GM12878 (cell line): ENCODE data around the gene ATP2A3. TPM values are rescaled to one million over a fixed set of nuclear protein-coding genes. Genes with fewer than 3 reads are reported as not detected.

Experiments used
- ATAC-seq: fragments of 200-7000 bp; cut with Tn5 transposase; 3 replicates; pipeline ENCODE4 v1.9.1; 2020; ENCODE audit warnings: mild to moderate bottlenecking, moderate library complexity
- BruUV-seq: library from RNA; stranded (reverse); fragments of 400-500 nt; replicated peaks from 2 replicates; lab custom pipeline; 2021; lab: Mats Ljungman, UMichigan
- CTCF ChIA-PET: fragments of 300-600 bp; sonication (Branson Sonifier 250); formaldehyde crosslinking; extraction: SDS; loops from one replicate; lab custom pipeline; 2021; ENCODE audit warnings: inconsistent platforms; lab: Yijun Ruan, JAX
- POLR2A ChIA-PET: fragments of 350-600 bp; formaldehyde crosslinking; extraction: SDS; loops from one replicate; lab custom pipeline; 2021; ENCODE audit warnings: inconsistent platforms; lab: Charles Lee
- RAD21 ChIA-PET: fragments of 300-600 bp; sonication (Branson Sonifier 250); formaldehyde crosslinking; loops from one replicate; lab custom pipeline; 2023; ENCODE audit warnings: antibody characterized with exemption; ENCODE audit not compliant: unreplicated experiment; lab: Charles Lee
- SMC1A ChIA-PET: fragments of 300-600 bp; sonication (Branson Sonifier 250); formaldehyde crosslinking; loops from one replicate; lab custom pipeline; 2023; ENCODE audit not compliant: unreplicated experiment, uncharacterized antibody; lab: Charles Lee
- DNase-seq: peaks from one replicate; pipeline ENCODE4 v3.0.0-alpha.2; 2011; ENCODE audit warnings: low read depth, low spot score
- FAIRE-seq: peaks from 3 replicates; lab custom pipeline; 2011; peaks lifted over from hg19 to GRCh38; lab: Jason Lieb, UNC
- H2AFZ ChIP-seq: 2 replicates; pipeline ENCODE4 v1.6.0; 2011; ENCODE audit warnings: low read depth, low read length, control low read depth; ENCODE audit not compliant: control insufficient read depth
- H3K27ac ChIP-seq: 2 replicates; pipeline ENCODE4 v1.5.1; 2011; ENCODE audit warnings: control low read depth; ENCODE audit not compliant: control insufficient read depth, insufficient read depth
- H3K27me3 ChIP-seq, 2 experiments: replicated peaks in 1 of 2; 2 replicates each; pipeline versions ENCODE4 v1.6.0 to v1.6.1; 2011; ENCODE audit warnings: low read length in 1 of 2; ENCODE audit not compliant: control insufficient read depth in 2 of 2, insufficient read depth in 2 of 2
- H3K36me3 ChIP-seq, 2 experiments: 2 replicates each; pipeline ENCODE4 v1.5.1; 2011; ENCODE audit warnings: low read length in 1 of 2; ENCODE audit not compliant: control insufficient read depth in 2 of 2, insufficient read depth in 2 of 2
- H3K4me1 ChIP-seq: 2 replicates; pipeline ENCODE4 v1.6.1; 2011; ENCODE audit warnings: mild to moderate bottlenecking, low read length, moderate library complexity, mixed read lengths; ENCODE audit not compliant: control insufficient read depth, insufficient read depth
- H3K4me2 ChIP-seq: 2 replicates; pipeline ENCODE4 v1.6.0; 2011; ENCODE audit warnings: control low read depth; ENCODE audit not compliant: control insufficient read depth, insufficient read depth
- H3K4me3 ChIP-seq: fragments of 200-600 bp; sonication (generic); 2 replicates; pipeline ENCODE4 v1.5.1; 2016
- H3K79me2 ChIP-seq: 2 replicates; pipeline ENCODE4 v1.6.0; 2011; ENCODE audit warnings: low read length; ENCODE audit not compliant: control insufficient read depth, insufficient read depth
- H3K9ac ChIP-seq: 2 replicates; pipeline ENCODE4 v1.8.0; 2011; ENCODE audit warnings: low read length, control low read depth, mixed read lengths; ENCODE audit not compliant: control insufficient read depth, insufficient read depth
- H3K9me3 ChIP-seq: replicated peaks from 3 replicates; pipeline ENCODE4 v1.5.1; 2011; ENCODE audit warnings: mild to moderate bottlenecking, low read length; ENCODE audit not compliant: control insufficient read depth, insufficient read depth
- H4K20me1 ChIP-seq: 2 replicates; pipeline ENCODE4 v1.6.0; 2011; ENCODE audit not compliant: control insufficient read depth, insufficient read depth
- BHLHE40 ChIP-seq, 2 experiments: fragments of 450-650 bp in 1 of 2; IDR thresholded peaks; 2 replicates each; pipeline ENCODE4 v1.6.1; 2011 to 2017; ENCODE audit warnings: low read depth in 2 of 2, borderline replicate concordance in 1 of 2, improper control_type of control experiment in 1 of 2, low read length in 1 of 2, mild to moderate bottlenecking in 1 of 2
- EED ChIP-seq: sonication (generic); IDR thresholded peaks from 2 replicates; pipeline ENCODE4 v1.6.1; 2016; ENCODE audit warnings: antibody characterized with exemption, low read depth
- IKZF1 ChIP-seq: fragments of 450-650 bp; conservative IDR thresholded peaks from 2 replicates; pipeline ENCODE4 v1.6.1; 2017; ENCODE audit warnings: antibody characterized with exemption, mild to moderate bottlenecking
- JUND ChIP-seq: IDR thresholded peaks from 2 replicates; pipeline ENCODE4 v1.6.1; 2012; ENCODE audit warnings: low read depth, mild to moderate bottlenecking, low read length, improper control_type of control experiment, moderate library complexity
- MEF2B ChIP-seq: fragments of 450-650 bp; IDR thresholded peaks from 2 replicates; pipeline ENCODE4 v1.6.1; 2018; ENCODE audit warnings: mild to moderate bottlenecking, moderate library complexity; ENCODE audit not compliant: partially characterized antibody, poor library complexity, severe bottlenecking
- NFXL1 ChIP-seq: fragments of 450-650 bp; IDR thresholded peaks from 2 replicates; pipeline ENCODE4 v1.6.1; 2017; ENCODE audit warnings: antibody characterized with exemption, mild to moderate bottlenecking, borderline replicate concordance
- PAX8 ChIP-seq: fragments of 450-650 bp; IDR thresholded peaks from 2 replicates; pipeline ENCODE4 v1.6.1; 2017; ENCODE audit warnings: mild to moderate bottlenecking, moderate library complexity
- RUNX3 ChIP-seq: IDR thresholded peaks from 2 replicates; pipeline ENCODE4 v1.6.1; 2012; ENCODE audit warnings: low read length, inconsistent platforms
- SMARCA5 ChIP-seq: fragments of 450-650 bp; IDR thresholded peaks from 2 replicates; pipeline ENCODE4 v1.6.1; 2017; ENCODE audit warnings: mild to moderate bottlenecking
- SUPT20H ChIP-seq: IDR thresholded peaks from 2 replicates; pipeline ENCODE4 v1.6.1; 2011; ENCODE audit warnings: low read depth, mild to moderate bottlenecking, low read length, moderate library complexity, borderline replicate concordance; ENCODE audit not compliant: control insufficient read depth
- TAF1 ChIP-seq: IDR thresholded peaks from 2 replicates; pipeline ENCODE4 v1.6.1; 2011; ENCODE audit warnings: mild to moderate bottlenecking, low read depth, low read length, borderline replicate concordance
- TCF12 ChIP-seq: IDR thresholded peaks from 2 replicates; pipeline ENCODE4 v1.6.1; 2011; ENCODE audit warnings: low read depth, mild to moderate bottlenecking, low read length
- WGBS: methylation state at CpG from one replicate; pipeline ENCODE4 v1.1.6; 2016; ENCODE audit warnings: low lambda C conversion rate; ENCODE audit not compliant: insufficient replicate concordance, insufficient coverage; ENCODE audit errors: missing lambda C conversion rate; 5-methylcytosine and 5-hydroxymethylcytosine counted together
- in situ Hi-C: fragments of 300-500 bp; cut with MboI; formaldehyde crosslinking; loops from 9 replicates; pipeline ENCODE4 v1.14.3; 2018; ENCODE audit warnings: mixed read lengths
- intact Hi-C: fragments of 100-400 bp; cut with micrococcal nuclease; formaldehyde crosslinking; loops from one replicate; pipeline ENCODE4 v1.14.2; 2022; ENCODE audit not compliant: unreplicated experiment
- polyA plus RNA-seq, 11 experiments: library from polyadenylated mRNA; depleted of rRNA in 4 of 11; unstranded in 6 of 11; stranded (reverse) in 5 of 11; fragments of >200 nt; fragmentation: Nextera tagmentation in 4 of 11; fragmentation: Illumina TruSeq in 1 of 11; extraction: Ambion mirVana in 4 of 11; extraction: Trizol in 1 of 11; gene quantifications; 1 replicate in 1 of 11; 2 replicates in 10 of 11; pipeline versions ENCODE4 v1.2.1 to v1.2.3, GENCODE V29; 2011 to 2016; ENCODE audit warnings: inconsistent platforms in 2 of 11, missing spikeins in 2 of 11, low read depth in 1 of 11
- total RNA-seq, 4 experiments: library from RNA; depleted of rRNA in 3 of 4; stranded (reverse); fragments of >200 nt in 3 of 4; fragmentation: Illumina TruSeq in 1 of 4; extraction: Trizol in 1 of 4; gene quantifications; 2 replicates each; pipeline versions ENCODE4 v1.2.1 to v1.2.3, GENCODE V29; 2013 to 2021

The ATP2A3 gene
- total and polyA plus RNA-seq, 10 of the 15 experiments (the other 5 are each of a cell fraction or from before 2014, with no cell fraction given): 1.0 to 99.2 (median 37.9) TPM

DNA sequence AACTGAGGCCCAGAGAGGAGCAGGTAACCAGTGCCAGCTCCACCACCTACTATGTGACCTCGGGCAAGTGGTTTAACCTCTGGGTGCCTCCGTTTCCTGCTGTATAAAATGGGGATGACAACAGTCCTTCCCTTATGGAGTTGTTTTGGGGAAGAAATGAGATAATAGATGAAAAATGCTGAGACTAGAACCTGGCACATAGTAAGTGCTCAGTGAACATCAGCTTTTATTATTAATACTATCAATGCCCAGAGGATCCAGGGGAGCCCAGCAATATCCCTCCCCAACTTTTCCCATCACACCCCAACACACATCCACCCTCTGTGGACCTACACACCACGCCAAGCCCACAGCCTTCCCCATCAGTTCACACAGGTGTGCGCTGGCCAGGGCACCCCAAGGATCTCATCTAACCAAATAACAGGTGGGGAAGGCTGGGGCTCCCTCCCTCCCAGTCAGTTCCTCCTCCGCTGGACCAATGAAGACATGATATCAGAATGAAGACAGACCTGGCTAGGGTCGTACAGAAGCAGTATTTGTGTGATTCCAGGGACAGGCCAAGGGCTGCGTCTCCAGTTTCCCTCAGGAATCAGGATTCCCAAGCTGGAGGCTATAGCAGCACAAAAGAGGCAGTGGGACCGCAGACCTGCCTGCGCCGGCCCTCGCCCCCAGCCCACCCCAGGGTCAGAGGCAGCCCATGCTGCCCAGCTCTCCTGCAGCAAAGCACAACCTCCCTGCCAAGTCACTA is 1.8 kb downstream of the ATP2A3 start:
- in situ Hi-C loops (no loop called here), intact Hi-C loops (loop anchor here (2.0 to 5.0 kb wide), 3 partner anchors 40 to 112 kb away; no protein-coding TSS in a partner anchor)
- no peak for DNase-seq
- ChIA-PET RAD21 (interaction anchor here (0.7 to 4.3 kb wide), 4 partner anchors 49 to 117 kb away, joined by 3 to 26 read pairs (median 4); no protein-coding TSS in a partner anchor), SMC1A (interaction anchor here (0.7 to 3.3 kb wide), 5 partner anchors 16 to 49 kb away, joined by 3 to 20 read pairs (median 5); partner anchors contain the start of gene P2RX1), POLR2A (interaction anchor here (1.1 to 2.3 kb wide), 5 partner anchors 31 to 112 kb away, joined by 3 to 7 read pairs (median 3); partner anchors contain the start of gene P2RX1), CTCF (interaction anchor here (1.2 to 3.6 kb wide), 10 partner anchors 9 to 225 kb away, joined by 3 to 39 read pairs (median 4); partner anchors contain the start of gene P2RX1)
- no peaks in the 10 kb centered on the region for H3K27me3 ChIP-seq
- peak overlapping the region; percentile 97 for H3K4me2 ChIP-seq
- no peak for FAIRE-seq
- peak overlapping the region; percentile 67 for H3K27ac ChIP-seq
- H3K79me2 ChIP-seq: peaks cover 46% of the 10 kb centered on the region
- TF ChIP-seq JUND (no peak), SUPT20H (no peak)
- WGBS: 11% methylated on average over 11 of the region's 11 CpGs
- no peak overlapping the region for H2AFZ ChIP-seq
- H3K9ac ChIP-seq: peak overlapping the region; percentile 74
- H4K20me1 ChIP-seq: no peaks in the 10 kb centered on the region; the same call in 1 of the 2 replicates
- peaks cover 1 to 9% of the 10 kb centered on the region in 2 experiments; a peak in 2 of 4 replicates for H3K36me3 ChIP-seq
- BruUV-seq: no TSS peak
- H3K4me3 ChIP-seq: peak overlapping the region; percentile 90
- H3K4me1 ChIP-seq: peaks cover 41% of the 10 kb centered on the region
- H3K9me3 ChIP-seq: no peaks in the 10 kb centered on the region
- ATAC-seq: no peak

DNA sequence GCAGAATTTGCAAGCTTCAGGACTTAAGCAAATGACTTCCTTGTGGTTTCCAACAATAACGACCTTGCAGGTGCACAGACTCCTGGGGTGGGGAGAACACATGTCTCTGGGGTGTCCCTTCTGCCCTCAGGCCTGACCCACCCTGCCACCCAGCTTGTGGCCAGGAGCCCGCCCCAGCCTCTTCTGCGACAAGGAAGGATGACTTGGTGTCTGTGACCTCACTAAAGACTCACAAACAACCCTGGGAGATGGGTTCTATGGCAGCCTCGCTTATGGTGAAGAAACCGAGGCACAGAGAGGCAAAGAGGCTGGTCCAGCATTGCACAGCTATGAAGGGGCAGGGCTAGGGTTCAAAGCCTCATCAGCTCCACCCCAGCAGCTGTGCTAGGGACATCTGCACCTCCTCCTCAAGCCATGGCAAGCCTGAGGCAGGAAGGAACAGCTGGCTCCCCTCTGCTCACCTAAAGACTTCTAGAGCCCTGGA is 2.6 kb downstream of the ATP2A3 start:
- Histone ChIP-seq H3K79me2 (peaks cover 46% of the 10 kb centered on the region), H3K9ac (peak overlapping the region; percentile 74), H3K27me3 (no peaks in the 10 kb centered on the region), H4K20me1 (no peaks in the 10 kb centered on the region; the same call in 1 of the 2 replicates), H3K9me3 (no peaks in the 10 kb centered on the region), H3K4me2 (peak overlapping the region; percentile 97), H3K27ac (peak overlapping the region; percentile 56), H3K4me3 (peak overlapping the region; percentile 90), H3K36me3 (peaks cover 1 to 9% of the 10 kb centered on the region in 2 experiments; a peak in 2 of 4 replicates), H2AFZ (no peak overlapping the region), H3K4me1 (peaks cover 38% of the 10 kb centered on the region)
- DNase-seq: peak; percentile 63
- TF ChIP-seq EED (peak; percentile 34; the same call in 1 of the 2 replicates), RUNX3 (peak; percentile 72), SMARCA5 (peak; percentile 56; the same call in 1 of the 2 replicates), IKZF1 (0 out of 2 replicates have a peak, but pooled peaks have one; percentile 19), PAX8 (no peak), TAF1 (no peak), NFXL1 (0 out of 2 replicates have a peak, but pooled peaks have one; percentile 72), TCF12 (peak; percentile 68), MEF2B (peak; percentile 15), BHLHE40 (IDR thresholded peaks at IDR 0.05; ENCODE audit: borderline replicate concordance in 1 of 2, low read depth in 2 of 2, low read length in 1 of 2) (peak in 1 of 2 experiments; percentile 33; a peak in 1 of 4 replicates)
- ChIA-PET POLR2A (interaction anchor here (1.1 to 2.3 kb wide), 5 partner anchors 32 to 113 kb away, joined by 3 to 7 read pairs (median 5); partner anchors contain the start of gene P2RX1), CTCF (interaction anchor here (1.2 to 3.6 kb wide), 8 partner anchors 8 to 158 kb away, joined by 3 to 39 read pairs (median 4); partner anchors contain the start of gene P2RX1), RAD21 (interaction anchor here (0.7 to 4.3 kb wide), 5 partner anchors 46 to 116 kb away, joined by 3 to 26 read pairs (median 4); partner anchors contain the start of gene P2RX1), SMC1A (interaction anchor here (0.7 to 3.3 kb wide), 3 partner anchors 15 to 48 kb away, joined by 3 to 20 read pairs (median 8); no protein-coding TSS in a partner anchor)
- intact Hi-C loops: loop anchor here (2.0 to 5.0 kb wide), 3 partner anchors 41 to 113 kb away; no protein-coding TSS in a partner anchor
- 2% methylated on average over 5 of the region's 5 CpGs for WGBS
- in situ Hi-C loops: no loop called here
- peak; percentile 19 for ATAC-seq
- peak; percentile 86 for FAIRE-seq
- no TSS peak for BruUV-seq
